LNCAP (cell line): ENCODE measurements around the gene PIK3C2A.

Experiments
- TF ChIP-seq, protein P1 (sequence below): fragments of 450-650 bp; IDR thresholded peaks from 2 replicates; pipeline ENCODE4 v1.5.1; 2017; ENCODE audit warnings: mild to moderate bottlenecking

Gene PIK3C2A

GRCh38 chr11:17207317-17208256 is at the start of gene PIK3C2A:
Gene PIK3C2A, minus strand, starts transcription at chr11:17207986. Its CDS starts 38,245 bp downstream, at chr11:17169741.
- TF ChIP-seq, protein P1, sequence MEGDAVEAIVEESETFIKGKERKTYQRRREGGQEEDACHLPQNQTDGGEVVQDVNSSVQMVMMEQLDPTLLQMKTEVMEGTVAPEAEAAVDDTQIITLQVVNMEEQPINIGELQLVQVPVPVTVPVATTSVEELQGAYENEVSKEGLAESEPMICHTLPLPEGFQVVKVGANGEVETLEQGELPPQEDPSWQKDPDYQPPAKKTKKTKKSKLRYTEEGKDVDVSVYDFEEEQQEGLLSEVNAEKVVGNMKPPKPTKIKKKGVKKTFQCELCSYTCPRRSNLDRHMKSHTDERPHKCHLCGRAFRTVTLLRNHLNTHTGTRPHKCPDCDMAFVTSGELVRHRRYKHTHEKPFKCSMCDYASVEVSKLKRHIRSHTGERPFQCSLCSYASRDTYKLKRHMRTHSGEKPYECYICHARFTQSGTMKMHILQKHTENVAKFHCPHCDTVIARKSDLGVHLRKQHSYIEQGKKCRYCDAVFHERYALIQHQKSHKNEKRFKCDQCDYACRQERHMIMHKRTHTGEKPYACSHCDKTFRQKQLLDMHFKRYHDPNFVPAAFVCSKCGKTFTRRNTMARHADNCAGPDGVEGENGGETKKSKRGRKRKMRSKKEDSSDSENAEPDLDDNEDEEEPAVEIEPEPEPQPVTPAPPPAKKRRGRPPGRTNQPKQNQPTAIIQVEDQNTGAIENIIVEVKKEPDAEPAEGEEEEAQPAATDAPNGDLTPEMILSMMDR: no peak

GRCh38 chr11:17257196-17257595 is 49.4 kb upstream of the PIK3C2A start:
- TF ChIP-seq, protein P1: no peak

DNA sequence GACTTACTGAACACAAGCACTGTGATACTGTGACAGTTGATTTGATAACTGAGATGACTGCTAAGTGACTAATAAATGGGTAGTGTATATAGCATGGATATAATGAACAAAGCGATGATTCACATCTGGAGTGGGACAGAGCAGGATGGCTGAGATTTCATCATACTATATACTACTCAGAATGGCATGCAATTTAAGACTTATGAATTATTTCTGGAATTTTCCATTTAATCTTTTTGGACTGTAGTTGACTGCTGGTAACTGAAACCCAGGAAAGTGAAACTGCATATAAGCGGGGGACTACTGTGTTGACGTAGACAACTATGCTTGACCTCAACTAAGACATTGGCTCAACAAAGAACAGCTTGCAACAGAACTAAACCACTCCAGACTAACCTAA is 48.7 kb upstream of the PIK3C2A start:
- TF ChIP-seq, protein P1: no peak

GRCh38 chr11:17252704-17253103 is 44.9 kb upstream of the PIK3C2A start:
- TF ChIP-seq, protein P1: no peak

GRCh38 chr11:17250561-17251350 is 43.0 kb upstream of the PIK3C2A start:
- TF ChIP-seq, protein P1: no peak

DNA sequence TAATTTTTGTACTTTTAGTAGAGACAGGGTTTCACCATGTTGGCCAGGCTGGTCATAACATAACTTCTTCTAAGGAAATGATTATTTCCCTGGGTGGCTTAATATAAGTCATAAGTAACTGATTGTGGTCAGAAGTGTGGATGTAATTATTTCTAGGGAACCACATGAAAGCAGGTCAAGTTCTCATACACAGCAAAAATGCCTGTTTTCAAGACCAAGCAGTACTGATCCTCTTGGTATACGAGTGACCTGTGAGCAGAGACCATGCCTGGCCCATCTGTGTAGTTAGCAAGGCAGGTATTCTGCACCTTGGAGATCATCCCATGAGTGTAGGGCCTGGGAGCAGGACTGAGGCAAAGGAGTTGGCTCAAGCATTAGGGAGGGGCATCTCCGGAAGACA is 36.3 kb upstream of the PIK3C2A start:
- TF ChIP-seq, protein P1: no peak

GRCh38 chr11:17240780-17241179 is 33.0 kb upstream of the PIK3C2A start:
- TF ChIP-seq, protein P1: no peak
